Stimulated activated CD4-positive, alpha-beta T cell treated with anti-CD3 and anti-CD28 coated beads, Interleukin-1b, Interleukin-23, amount 100 ng/mL, for 48 hours (primary cell): ENCODE results near the gene KCNMA1.

Experiments
- DNase-seq: peaks from one replicate; pipeline ENCODE4 v3.0.0-alpha.2; 2020

The KCNMA1 gene

DNA sequence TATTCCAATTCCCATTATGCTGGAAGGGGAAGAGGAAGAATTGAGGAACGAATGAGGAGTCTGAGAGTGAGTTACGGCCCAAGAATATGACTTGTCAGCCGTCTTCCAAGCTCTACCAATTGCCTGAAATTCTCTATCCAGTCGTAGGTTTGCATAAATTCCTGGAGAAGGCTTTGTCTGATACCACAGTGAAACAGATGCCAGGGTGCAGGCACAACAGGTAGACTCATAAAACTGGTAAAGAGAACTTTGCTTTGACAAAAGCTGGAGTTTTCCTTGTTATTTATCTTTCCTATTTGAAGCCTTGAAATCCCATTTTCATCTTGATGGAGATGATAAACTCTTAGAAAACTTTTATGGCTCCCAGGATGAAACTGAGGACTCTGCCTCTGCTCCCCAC is 251.2 kb downstream of the KCNMA1 start:
- no peak for DNase-seq

GRCh38 chr10:77385315-77385714 is 252.3 kb downstream of the KCNMA1 start:
- DNase-seq = no peak

- no peak for DNase-seq
Measured at GRCh38 chr10:77383861-77384553, 253.6 kb downstream of the KCNMA1 start.

DNA sequence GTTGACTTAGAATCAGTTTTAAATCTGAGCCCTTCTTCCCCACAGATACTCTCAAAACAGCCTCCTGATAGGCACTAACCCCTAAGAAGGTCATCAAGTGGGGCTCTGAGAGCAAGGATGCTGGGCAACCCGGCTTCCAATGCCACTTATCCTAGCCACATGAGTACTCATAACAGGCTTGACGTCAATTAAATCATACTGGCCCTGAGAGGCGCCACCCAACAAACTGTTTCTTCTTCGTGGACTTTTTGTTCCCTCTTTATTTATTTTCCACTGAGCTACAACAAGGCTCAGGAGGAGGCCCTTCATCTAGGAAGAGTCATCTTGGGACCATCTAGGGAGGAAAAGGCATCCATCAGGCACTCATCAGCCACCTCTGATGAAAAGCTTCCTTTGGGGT is 255.9 kb downstream of the KCNMA1 start:
- no peak for DNase-seq

DNA sequence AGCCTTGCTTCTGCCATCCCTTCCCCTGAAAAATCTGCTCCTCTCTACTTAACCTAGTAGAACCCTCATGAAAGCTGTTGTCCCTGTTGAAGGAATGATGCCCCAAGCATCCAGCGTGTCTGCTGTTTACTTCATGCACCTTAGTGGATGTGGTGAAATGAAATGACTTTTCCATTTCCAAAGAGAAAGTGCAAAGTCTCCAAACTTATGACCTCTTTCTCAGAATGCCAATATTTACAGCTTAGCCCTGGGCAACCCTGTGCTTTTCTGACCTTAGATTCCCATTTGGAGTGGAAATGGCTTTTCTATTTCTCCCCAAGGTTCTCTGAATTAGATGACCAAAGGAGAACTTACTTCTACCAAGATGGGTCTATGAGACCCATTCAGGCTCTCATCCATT is 256.9 kb downstream of the KCNMA1 start:
- no peak for DNase-seq

GRCh38 chr10:77380191-77380590 is 257.4 kb downstream of the KCNMA1 start:
- DNase-seq = no peak

DNA sequence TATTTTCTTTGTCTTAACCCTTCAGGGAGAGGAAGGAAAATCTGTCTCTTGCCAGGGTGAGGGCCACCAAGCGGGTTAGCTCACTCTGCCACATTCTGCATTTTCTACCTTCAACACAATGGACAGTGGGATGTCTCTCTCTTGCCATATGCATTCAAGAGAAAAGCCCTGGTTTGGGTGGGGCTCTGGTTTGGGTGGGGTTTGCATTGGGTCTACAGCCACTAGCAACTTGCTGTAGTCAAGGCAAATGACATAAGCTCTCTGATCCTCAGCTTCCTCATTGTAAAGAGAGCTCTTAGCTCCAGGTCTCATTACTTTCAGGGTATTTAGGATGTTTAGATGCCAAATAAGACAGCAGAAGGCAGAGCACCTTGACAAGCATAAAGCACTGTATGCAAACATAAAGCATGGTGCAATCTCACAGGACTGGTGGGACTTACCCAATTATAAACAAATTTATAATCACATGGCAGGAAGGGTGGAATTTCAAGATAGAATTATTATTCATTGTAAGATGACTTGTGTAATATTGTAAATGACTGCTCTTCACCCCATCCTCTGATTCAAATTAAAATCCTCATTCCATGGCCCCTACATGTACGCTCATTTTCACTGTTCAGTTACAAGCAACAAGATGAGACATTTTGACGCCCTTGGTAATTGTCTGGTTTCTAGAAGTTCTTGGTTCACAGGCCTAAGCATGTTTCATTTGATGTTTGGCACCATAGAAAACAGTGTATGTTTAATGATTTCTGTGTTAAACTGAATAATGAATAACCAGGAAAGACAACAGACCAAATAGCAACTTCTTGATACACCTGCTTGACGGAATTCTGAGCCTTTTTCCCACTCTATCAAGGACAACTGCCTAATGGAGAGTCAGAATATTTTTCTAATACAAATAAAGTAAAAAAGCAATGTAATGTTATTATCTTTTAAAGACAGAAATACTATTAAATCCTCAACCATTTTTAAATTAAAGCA is 258.9 kb downstream of the KCNMA1 start:
- no peak for DNase-seq

DNA sequence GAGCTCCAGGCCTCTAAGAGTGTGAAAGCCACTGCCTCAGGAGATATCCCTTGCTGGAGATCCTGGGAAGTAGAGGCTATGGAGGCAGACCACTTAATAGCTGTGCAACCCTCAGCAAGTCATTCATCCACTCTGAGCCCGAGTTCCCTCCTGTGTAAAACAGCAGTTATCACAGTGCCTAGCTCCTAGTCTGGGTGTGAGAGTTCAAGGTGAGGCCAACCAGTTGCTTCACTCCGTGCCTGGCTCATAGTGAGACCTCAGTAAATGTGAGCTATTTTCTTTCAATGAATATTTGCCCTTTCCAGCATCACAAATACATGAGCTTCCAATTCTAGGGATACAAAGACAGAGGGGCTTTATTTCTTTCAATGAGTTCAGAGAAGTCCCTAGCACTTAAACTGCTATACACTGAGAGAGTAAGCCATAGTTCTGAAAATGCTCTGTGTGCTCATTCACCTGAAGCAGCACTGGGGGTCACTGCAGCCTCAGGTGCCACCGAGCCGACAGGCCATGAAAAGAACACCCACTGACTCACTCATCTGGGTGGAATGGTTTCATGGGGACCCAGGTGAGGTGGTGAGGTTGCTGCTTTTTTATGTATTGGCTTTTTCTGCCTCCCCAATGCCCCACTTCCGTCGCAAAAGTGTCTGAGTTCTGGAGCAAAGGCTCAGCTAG is 259.8 kb downstream of the KCNMA1 start:
- no peak for DNase-seq

- no peak for DNase-seq
Measured at GRCh38 chr10:77377034-77377433, 260.6 kb downstream of the KCNMA1 start.

- DNase-seq = no peak
Measured at GRCh38 chr10:77374189-77374656, 263.4 kb downstream of the KCNMA1 start.

DNA sequence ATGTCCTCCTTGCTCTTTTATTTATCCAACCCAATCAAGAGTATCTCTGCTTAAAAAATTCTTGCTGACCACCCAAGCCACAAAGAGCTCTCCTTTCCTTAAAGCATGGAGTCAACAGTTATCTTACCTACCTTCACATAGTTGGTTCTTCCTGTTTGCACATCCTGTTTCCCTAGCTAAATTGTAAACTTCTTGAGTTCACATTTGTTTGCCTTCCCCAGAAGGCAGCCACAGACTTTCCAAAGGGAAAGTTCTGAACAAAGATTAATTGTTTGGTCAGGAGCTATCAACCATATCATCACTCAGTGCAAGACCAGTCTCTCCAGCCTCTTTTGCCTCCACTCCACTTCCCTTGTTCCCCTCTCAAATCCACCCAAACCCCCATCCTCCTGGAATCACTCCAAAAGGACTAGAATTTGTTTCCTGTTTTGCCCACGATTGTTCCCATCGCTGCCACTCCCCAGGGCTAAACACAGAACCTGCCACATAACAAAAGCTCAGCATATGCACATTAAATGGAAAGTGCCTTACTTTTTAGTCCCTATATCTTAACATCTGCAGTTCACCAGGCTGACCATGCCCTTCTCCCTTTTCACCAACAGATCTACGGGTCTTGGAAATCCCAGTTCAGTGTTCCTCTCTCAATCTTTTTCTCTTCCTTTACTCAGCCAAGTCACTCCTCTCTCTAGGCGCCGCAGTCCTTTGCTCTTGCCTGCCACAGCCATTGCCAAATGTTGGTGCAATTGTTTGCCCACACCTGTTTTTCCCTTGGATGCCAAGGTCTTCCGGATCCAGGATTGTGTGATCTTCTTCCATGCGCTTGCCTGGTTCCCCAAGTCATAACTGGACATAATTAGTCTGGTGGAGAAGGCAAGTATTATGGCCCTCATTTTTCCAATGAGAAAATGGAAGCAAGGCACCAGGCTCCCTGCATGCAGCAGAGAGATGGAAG is 265.5 kb downstream of the KCNMA1 start:
- DNase-seq = no peak

DNA sequence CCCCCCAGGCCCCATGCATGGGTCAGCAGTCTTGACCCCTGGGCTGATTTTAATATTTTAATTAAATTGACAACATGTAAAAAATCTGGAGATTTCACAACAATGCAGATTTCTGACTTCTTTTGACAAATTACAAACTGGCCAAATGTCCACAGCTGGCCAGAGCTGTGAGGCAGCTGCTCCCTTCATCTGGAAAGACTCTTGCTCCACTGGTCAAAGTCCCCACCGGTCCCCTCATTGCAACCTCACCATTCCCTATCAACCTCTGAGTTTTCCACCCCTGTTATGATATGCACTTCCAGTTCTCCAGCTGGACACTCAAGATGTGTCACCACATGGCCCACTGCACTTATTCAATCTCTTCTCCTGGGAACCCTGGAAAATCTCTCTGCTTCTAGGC is 266.2 kb downstream of the KCNMA1 start:
- DNase-seq = no peak

- DNase-seq = no peak
Measured at GRCh38 chr10:77368006-77368405, 269.6 kb downstream of the KCNMA1 start.

- no peak for DNase-seq
Measured at GRCh38 chr10:77363210-77363609, 274.4 kb downstream of the KCNMA1 start.

GRCh38 chr10:77361831-77362230 is 275.8 kb downstream of the KCNMA1 start:
- DNase-seq = no peak

- no peak for DNase-seq
Measured at GRCh38 chr10:77361426-77361825, 276.2 kb downstream of the KCNMA1 start.

DNA sequence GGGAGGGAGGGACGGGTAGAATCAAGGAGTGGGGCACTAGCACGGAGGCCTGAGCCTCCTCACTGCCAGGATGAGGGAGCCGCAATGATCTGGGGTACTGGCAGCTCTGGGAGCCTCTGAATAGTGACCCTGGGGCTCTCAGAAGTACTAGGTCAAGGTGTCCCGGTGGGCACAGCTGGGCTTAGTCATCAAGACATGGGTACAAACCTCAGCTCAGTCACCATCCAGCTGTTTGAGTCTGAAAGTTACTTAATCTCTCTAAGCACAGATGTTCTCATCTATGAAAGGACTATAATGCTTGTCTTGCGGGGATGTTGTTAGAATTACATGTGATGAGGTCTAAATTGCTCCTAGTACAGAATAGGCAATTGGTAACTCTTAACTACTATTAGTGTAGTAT is 276.8 kb downstream of the KCNMA1 start:
- no peak for DNase-seq

GRCh38 chr10:77359950-77360520 is 277.6 kb downstream of the KCNMA1 start:
- no peak for DNase-seq

DNA sequence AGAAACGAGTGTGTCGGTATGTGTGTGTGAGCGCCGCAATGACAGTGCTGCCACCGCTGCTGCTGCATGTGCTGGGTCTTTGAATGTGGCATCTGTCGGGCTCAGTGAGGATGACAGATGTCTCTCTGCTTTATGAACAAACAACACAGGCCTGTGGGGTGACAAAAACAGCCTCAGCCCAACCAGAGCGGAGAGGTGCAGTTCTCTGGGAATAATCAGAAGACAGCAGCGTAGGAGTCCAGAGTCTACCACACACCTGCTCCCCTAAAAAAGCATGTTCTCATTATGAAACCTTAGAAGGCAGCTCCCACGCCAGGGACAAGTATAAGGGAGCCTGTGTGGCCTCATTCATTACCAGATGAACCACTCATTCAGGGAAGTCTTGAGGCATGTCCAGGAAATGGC is 278.3 kb downstream of the KCNMA1 start:
- DNase-seq = no peak

- DNase-seq = no peak
Measured at GRCh38 chr10:77358656-77359055, 279.0 kb downstream of the KCNMA1 start.

DNA sequence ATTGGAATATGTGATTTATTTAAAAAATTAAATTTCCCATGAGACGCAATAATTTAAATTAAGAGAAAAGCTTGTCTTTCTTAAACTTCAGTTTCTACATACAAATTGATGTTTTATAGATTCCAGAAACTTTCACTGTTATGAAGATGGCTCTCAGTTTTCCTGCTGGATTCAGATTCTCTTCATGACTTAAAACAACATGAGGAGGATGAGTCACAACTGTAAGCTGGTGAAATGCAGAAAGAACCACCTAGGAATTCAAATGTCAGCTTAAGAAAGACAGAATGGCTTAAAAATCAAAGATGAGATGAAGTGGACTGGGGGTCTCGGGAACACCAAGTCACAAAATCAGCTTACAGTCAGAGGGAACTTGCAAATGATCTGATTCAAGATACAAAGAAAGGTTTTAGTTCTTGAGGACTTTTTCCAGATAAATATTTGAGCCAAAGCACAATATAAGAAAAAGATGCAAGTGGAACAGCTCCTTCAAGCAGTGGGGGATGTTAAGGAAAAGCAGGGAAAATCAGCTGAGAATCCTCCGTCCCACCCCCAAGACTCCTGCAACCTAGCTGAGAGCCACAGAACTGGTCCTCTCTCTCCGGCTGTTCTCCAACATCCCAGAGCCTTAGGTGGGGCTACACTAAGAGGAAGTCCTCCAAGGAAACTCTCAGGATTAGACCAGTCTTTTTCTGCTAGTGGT is 279.8 kb downstream of the KCNMA1 start:
- DNase-seq = no peak
